ENCODE results near the gene IL34. TPM values are rescaled to one million over a fixed set of nuclear protein-coding genes. Genes with fewer than 3 reads are reported as not detected.
A peak's percentile ranks its signal among the peaks of the same experiment; 100 is the strongest.

Gene IL34
- polyA plus RNA-seq, 1 donor from 2014 or later = 3.0 TPM

- Histone ChIP-seq H3K9ac (ENCODE audit: low read length) (no peak overlapping the region), H3F3A (ENCODE audit: insufficient read depth, low read length, poor library complexity, severe bottlenecking) (no peaks in the 10 kb centered on the region), H3K9me2 (ENCODE audit: insufficient read depth, low read length) (no peaks in the 10 kb centered on the region), H3K27me3 (ENCODE audit: insufficient read depth, low read depth, low read length) (no peaks in the 10 kb centered on the region), H4K20me1 (ENCODE audit: insufficient read depth) (peaks cover 3% of the 10 kb centered on the region), H3K79me2 (replicated peaks; ENCODE audit: insufficient read depth, low read length) (peaks cover 11% of the 10 kb centered on the region), H3K4me3 (ENCODE audit: low read length) (no peak overlapping the region), H3K36me3 (ENCODE audit: insufficient read depth, low read length) (peaks cover 8% of the 10 kb centered on the region), H3K4me2 (ENCODE audit: low read length) (no peak overlapping the region), H2AFZ (ENCODE audit: low read depth, low read length) (no peak overlapping the region), H3K9me3 (ENCODE audit: low read length) (no peaks in the 10 kb centered on the region), H3K27ac (ENCODE audit: low read length) (no peak overlapping the region)
- TF ChIP-seq TAF1 (IDR thresholded peaks at IDR 0.05; ENCODE audit: low read depth) = no peak
- no peak for TF ChIP-seq SMC3 (conservative IDR thresholded peaks at IDR 0.05; ENCODE audit: poor library complexity)
- TF ChIP-seq, protein P1, sequence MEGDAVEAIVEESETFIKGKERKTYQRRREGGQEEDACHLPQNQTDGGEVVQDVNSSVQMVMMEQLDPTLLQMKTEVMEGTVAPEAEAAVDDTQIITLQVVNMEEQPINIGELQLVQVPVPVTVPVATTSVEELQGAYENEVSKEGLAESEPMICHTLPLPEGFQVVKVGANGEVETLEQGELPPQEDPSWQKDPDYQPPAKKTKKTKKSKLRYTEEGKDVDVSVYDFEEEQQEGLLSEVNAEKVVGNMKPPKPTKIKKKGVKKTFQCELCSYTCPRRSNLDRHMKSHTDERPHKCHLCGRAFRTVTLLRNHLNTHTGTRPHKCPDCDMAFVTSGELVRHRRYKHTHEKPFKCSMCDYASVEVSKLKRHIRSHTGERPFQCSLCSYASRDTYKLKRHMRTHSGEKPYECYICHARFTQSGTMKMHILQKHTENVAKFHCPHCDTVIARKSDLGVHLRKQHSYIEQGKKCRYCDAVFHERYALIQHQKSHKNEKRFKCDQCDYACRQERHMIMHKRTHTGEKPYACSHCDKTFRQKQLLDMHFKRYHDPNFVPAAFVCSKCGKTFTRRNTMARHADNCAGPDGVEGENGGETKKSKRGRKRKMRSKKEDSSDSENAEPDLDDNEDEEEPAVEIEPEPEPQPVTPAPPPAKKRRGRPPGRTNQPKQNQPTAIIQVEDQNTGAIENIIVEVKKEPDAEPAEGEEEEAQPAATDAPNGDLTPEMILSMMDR (IDR thresholded peaks at IDR 0.05; ENCODE audit: poor library complexity, severe bottlenecking) = no peak
- no peak for TF ChIP-seq MXI1 (conservative IDR thresholded peaks at IDR 0.05; ENCODE audit: poor library complexity, severe bottlenecking)
- TF ChIP-seq POLR2AphosphoS5 (IDR thresholded peaks at IDR 0.05) = no peak
- TF ChIP-seq REST (IDR thresholded peaks at IDR 0.05; ENCODE audit: borderline replicate concordance) = no peak
- TF ChIP-seq EP300 (conservative IDR thresholded peaks at IDR 0.05; ENCODE audit: poor library complexity, severe bottlenecking) = no peak
- TF ChIP-seq EZH2 (IDR thresholded peaks at IDR 0.05; ENCODE audit: borderline replicate concordance, insufficient read depth, low read length, poor library complexity, severe bottlenecking) = no peak
- no peak for TF ChIP-seq RAD21 (conservative IDR thresholded peaks at IDR 0.05)
These were observed 32.7 kb downstream of the IL34 start for GRCh38 chr16:70678898-70679670.

DNA sequence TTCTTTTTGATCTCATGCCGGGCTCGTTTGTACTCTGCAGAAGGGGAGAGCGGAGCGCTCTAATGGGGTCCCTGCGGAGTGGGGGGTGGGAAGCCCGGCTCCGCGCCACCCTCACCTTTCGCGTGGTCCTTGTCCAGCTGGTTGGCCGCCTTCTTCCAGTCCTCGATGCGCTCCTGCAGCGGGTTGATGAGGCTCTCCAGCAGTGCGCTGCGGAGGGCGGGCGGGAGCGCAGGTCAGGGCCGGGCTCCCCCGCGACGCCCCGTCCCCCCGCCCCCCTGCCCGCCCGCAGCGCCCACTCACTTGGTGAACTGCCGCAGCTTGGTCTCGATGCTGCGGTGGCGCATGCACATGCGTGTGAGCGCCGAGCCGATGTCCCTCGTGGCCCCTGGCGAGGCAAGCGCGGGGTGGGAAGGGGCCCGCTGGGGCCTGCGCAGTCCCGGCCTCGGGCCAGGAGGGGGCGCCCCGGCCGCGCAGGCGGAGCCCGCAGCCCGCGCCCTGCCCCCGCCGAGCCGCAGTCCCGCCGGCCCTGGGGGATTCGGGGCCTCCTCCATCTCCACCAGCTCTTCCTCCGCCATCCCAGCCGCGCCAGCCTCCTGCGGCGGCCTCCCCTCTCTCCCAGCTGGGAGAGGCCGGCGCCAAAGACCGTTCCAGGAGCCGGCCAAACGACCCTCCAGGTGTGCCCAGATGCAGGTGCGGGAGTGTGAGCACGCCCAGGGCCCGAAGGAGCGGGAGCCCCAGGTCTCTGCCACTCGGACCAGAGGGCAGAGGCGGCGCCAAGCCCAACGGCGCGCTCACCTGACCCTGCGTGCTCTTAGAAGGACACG is 33.5 kb downstream of the IL34 start:
- H3K27ac ChIP-seq (ENCODE audit: low read length) = no peak overlapping the region
- H3K4me2 ChIP-seq (ENCODE audit: low read length) = no peak overlapping the region
- H2AFZ ChIP-seq (ENCODE audit: low read depth, low read length) = no peak overlapping the region
- H3K79me2 ChIP-seq (replicated peaks; ENCODE audit: insufficient read depth, low read length) = peaks cover 17% of the 10 kb centered on the region
- H3K9ac ChIP-seq (ENCODE audit: low read length) = no peak overlapping the region
- no peak overlapping the region for H3K4me3 ChIP-seq (ENCODE audit: low read length)
- H4K20me1 ChIP-seq (ENCODE audit: insufficient read depth) = peaks cover 3% of the 10 kb centered on the region
- no peaks in the 10 kb centered on the region for H3K9me3 ChIP-seq (ENCODE audit: low read length)
- H3K27me3 ChIP-seq (ENCODE audit: insufficient read depth, low read depth, low read length) = no peaks in the 10 kb centered on the region
- peaks cover 8% of the 10 kb centered on the region for H3K36me3 ChIP-seq (ENCODE audit: insufficient read depth, low read length)
- TF ChIP-seq MXI1 (conservative IDR thresholded peaks at IDR 0.05; ENCODE audit: poor library complexity, severe bottlenecking) (no peak), POLR2AphosphoS5 (IDR thresholded peaks at IDR 0.05) (no peak), TAF1 (IDR thresholded peaks at IDR 0.05; ENCODE audit: low read depth) (no peak), SMC3 (conservative IDR thresholded peaks at IDR 0.05; ENCODE audit: poor library complexity) (peak; percentile 46), REST (IDR thresholded peaks at IDR 0.05; ENCODE audit: borderline replicate concordance) (no peak)
- TF ChIP-seq, protein P1 (IDR thresholded peaks at IDR 0.05; ENCODE audit: poor library complexity, severe bottlenecking) = peak; percentile 48
- H3F3A ChIP-seq (ENCODE audit: insufficient read depth, low read length, poor library complexity, severe bottlenecking) = no peaks in the 10 kb centered on the region
- no peaks in the 10 kb centered on the region for H3K9me2 ChIP-seq (ENCODE audit: insufficient read depth, low read length)

All from neural cell (in vitro differentiated cells).